NT2/D1 (cell line): ENCODE data around the gene CSRNP2.

Experiments used
- DNase-seq: peaks from one replicate; pipeline ENCODE4 v3.0.0-alpha.2; 2011; ENCODE audit warnings: low read depth, low spot score
- H3K27me3 ChIP-seq: 2 replicates; pipeline ENCODE4 v1.6.0; 2011; ENCODE audit warnings: mild to moderate bottlenecking; ENCODE audit not compliant: insufficient read length, insufficient read depth
- H3K36me3 ChIP-seq: 2 replicates; pipeline ENCODE4 v1.6.1; 2011; ENCODE audit warnings: mild to moderate bottlenecking, low read length, mixed read lengths; ENCODE audit not compliant: insufficient read depth, insufficient read length
- H3K4me1 ChIP-seq: 2 replicates; pipeline ENCODE4 v1.5.1; 2011; ENCODE audit not compliant: insufficient read depth, insufficient read length
- H3K4me3 ChIP-seq: 2 replicates; pipeline ENCODE4 v1.5.1; 2011; ENCODE audit warnings: low read depth; ENCODE audit not compliant: insufficient read length
- H3K9ac ChIP-seq: 2 replicates; pipeline ENCODE4 v1.6.0; 2011; ENCODE audit warnings: low read depth; ENCODE audit not compliant: insufficient read length
- H3K9me3 ChIP-seq: 2 replicates; pipeline ENCODE4 v1.5.1; 2011; ENCODE audit warnings: mild to moderate bottlenecking, low read length; ENCODE audit not compliant: insufficient read depth
- SUZ12 ChIP-seq: IDR thresholded peaks from 2 replicates; pipeline ENCODE4 v1.6.1; 2011; ENCODE audit not compliant: insufficient read length, insufficient read depth; ENCODE audit errors: extremely low read depth
- YY1 ChIP-seq: IDR thresholded peaks from 2 replicates; pipeline ENCODE4 v1.6.1; 2011; ENCODE audit not compliant: insufficient read length, insufficient read depth
- ZNF274 ChIP-seq: IDR thresholded peaks from 2 replicates; pipeline ENCODE4 v1.6.1; 2011; ENCODE audit warnings: mild to moderate bottlenecking, low read depth, low read length

Gene CSRNP2

DNA sequence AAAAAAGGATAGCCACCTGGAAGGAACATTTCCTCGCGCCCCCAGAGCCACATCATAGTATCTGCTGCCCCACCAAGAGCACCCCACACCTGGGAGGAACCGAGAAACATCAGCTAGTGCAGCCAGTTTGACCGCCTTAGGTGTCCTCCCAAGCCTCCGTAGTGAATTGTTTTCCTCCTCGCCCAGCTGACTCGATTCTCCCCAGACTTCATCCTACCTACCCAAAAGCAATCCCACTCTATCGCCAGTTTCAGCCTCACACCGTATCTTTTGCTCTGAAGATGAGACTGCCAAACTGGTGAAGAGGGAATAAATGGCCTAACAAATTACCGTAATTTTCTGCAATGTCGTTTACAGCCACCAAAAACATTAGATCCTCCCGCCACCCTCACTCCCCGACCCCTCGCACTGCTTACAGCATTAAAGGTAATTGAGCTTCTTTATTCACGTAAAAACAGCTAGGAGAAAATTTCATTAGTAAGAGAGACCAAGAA, 56.0 kb downstream of the CSRNP2 start:
- no peak overlapping the region for H3K9ac ChIP-seq
- TF ChIP-seq ZNF274 (no peak), SUZ12 (no peak), YY1 (no peak)
- peaks cover 4% of the 10 kb centered on the region for H3K36me3 ChIP-seq
- H3K4me1 ChIP-seq, result peaks cover 7% of the 10 kb centered on the region
- no peaks in the 10 kb centered on the region for H3K9me3 ChIP-seq
- H3K4me3 ChIP-seq, result no peak overlapping the region
- H3K27me3 ChIP-seq, result no peaks in the 10 kb centered on the region
- DNase-seq, result no peak

DNA sequence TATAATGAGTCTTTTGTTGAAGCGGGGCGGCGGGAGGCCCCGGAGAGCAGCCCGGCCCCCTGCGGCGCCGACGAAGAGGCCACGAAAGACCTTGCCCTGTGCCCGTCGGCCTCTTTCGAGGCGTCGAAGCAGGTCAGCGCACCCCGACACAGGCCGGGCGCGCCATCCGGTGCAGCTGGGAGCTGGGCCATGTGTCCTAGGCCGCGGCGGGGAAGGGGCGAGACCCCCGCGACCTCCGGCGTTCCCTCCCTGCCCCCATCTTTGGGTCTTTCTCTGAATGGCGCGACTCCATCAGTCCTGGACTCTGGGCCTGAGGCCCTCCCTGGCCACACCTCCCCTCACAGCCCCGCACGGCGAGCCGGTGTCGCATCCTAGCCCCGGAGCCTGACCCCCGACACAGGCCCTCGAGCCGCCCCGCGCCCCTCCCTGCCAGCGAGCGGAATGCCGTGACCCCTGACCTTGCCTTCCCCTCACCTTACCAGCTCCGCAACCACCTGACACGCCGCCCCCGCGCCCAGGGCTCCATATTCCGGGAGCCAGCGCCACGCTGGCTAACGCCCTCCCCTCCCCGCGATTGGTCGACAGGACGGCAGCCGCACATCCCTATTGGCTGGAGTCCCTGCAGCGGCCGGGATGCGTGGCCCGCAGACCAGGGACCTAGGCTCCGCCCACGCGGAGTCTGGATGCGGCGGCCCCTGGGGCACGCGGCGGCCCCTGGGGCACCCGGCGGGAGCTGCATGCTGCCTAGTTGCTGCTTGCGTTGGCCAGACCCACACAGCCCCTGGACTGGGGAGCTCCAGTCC, 57.4 kb downstream of the CSRNP2 start, which contains the start of gene SLC11A2:
SLC11A2 (minus strand) TSS at position 549 of the 803 bp plus-strand sequence. CDS start 15,656 bp downstream, outside the sequence.
- H3K4me1 ChIP-seq, result peaks cover 7% of the 10 kb centered on the region

GRCh38 chr12:51025338-51025835, 58.0 kb downstream of the CSRNP2 start:
- TF ChIP-seq ZNF274 (no peak), YY1 (no peak), SUZ12 (no peak)
- H3K36me3 ChIP-seq, result peaks cover 6% of the 10 kb centered on the region
- H3K27me3 ChIP-seq, result no peaks in the 10 kb centered on the region
- H3K4me1 ChIP-seq, result peaks cover 7% of the 10 kb centered on the region
- DNase-seq, result no peak
- H3K9ac ChIP-seq, result peak overlapping the region; percentile 94
- H3K9me3 ChIP-seq, result no peaks in the 10 kb centered on the region
- peak overlapping the region; percentile 79 for H3K4me3 ChIP-seq

More for the DNA sequence above, 57.4 kb downstream of the CSRNP2 start, which contains the start of gene SLC11A2:
- H3K36me3 ChIP-seq, result peaks cover 4% of the 10 kb centered on the region
- H3K9me3 ChIP-seq, result no peaks in the 10 kb centered on the region
- DNase-seq, result peak; percentile 94
- H3K9ac ChIP-seq, result peak within 1 kb of the TSS; percentile 94
- TF ChIP-seq SUZ12 (no peak), ZNF274 (no peak), YY1 (no peak)
- peak within 1 kb of the TSS; percentile 79 for H3K4me3 ChIP-seq
- no peaks in the 10 kb centered on the region for H3K27me3 ChIP-seq

- peaks cover 6% of the 10 kb centered on the region for H3K36me3 ChIP-seq
- peaks cover 4% of the 10 kb centered on the region for H3K4me1 ChIP-seq
- TF ChIP-seq YY1, result no peak
- no peak for TF ChIP-seq ZNF274
- TF ChIP-seq SUZ12, result no peak
- no peaks in the 10 kb centered on the region for H3K27me3 ChIP-seq
- peak overlapping the region; percentile 36 for H3K9ac ChIP-seq
- H3K4me3 ChIP-seq, result no peak overlapping the region
- no peak for DNase-seq
- H3K9me3 ChIP-seq, result no peaks in the 10 kb centered on the region
Measured at GRCh38 chr12:51023625-51024382, 59.6 kb downstream of the CSRNP2 start.

GRCh38 chr12:51021694-51022093, 61.7 kb downstream of the CSRNP2 start:
- no peak overlapping the region for H3K4me3 ChIP-seq
- H3K4me1 ChIP-seq, result no peaks in the 10 kb centered on the region
- H3K9ac ChIP-seq, result no peak overlapping the region
- no peak for TF ChIP-seq SUZ12
- no peak for TF ChIP-seq YY1
- TF ChIP-seq ZNF274, result no peak
- no peak for DNase-seq
- H3K27me3 ChIP-seq, result no peaks in the 10 kb centered on the region
- no peaks in the 10 kb centered on the region for H3K9me3 ChIP-seq
- H3K36me3 ChIP-seq, result peaks cover 6% of the 10 kb centered on the region

DNA sequence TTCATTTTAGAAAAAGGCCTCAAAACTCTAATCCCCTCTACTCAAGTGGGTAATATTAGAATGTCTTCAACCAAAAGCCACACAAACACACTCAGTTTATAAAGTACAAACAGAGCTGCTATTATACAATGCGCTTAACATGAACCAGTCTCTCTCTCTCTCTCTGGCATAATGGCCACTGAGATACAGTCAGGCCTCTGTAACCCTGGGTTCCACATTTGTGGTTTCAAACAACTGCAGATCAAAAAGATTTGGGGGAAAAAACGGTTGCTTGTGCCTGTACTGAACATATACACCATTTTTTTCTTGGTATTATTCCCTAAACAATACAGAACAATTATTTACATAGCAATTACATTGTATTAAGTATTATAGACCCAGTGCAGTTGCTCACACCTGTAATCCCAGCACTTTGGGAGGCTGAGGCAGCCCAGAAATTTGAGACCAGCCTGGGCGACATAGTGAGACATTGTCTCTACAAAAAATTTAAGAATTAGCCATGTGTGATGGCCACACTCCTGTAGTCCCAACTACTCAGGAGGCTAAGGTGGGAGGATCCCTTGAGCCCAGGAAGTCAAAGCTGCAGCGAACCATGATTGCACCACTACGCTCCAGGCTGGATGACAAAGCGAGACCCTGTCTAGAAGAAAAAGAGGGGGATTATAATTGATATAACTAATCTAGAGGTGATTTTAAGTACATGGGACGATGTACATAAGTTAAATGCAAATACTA, 62.8 kb downstream of the CSRNP2 start:
- no peak overlapping the region for H3K4me3 ChIP-seq
- H3K4me1 ChIP-seq, result no peaks in the 10 kb centered on the region
- DNase-seq, result no peak
- TF ChIP-seq YY1, result no peak
- TF ChIP-seq ZNF274, result no peak
- TF ChIP-seq SUZ12, result no peak
- no peaks in the 10 kb centered on the region for H3K27me3 ChIP-seq
- peaks cover 6% of the 10 kb centered on the region for H3K36me3 ChIP-seq
- no peaks in the 10 kb centered on the region for H3K9me3 ChIP-seq
- H3K9ac ChIP-seq, result no peak overlapping the region

GRCh38 chr12:51019927-51020326, 63.5 kb downstream of the CSRNP2 start:
- no peaks in the 10 kb centered on the region for H3K27me3 ChIP-seq
- no peaks in the 10 kb centered on the region for H3K4me1 ChIP-seq
- H3K4me3 ChIP-seq, result no peak overlapping the region
- H3K9ac ChIP-seq, result no peak overlapping the region
- peaks cover 6% of the 10 kb centered on the region for H3K36me3 ChIP-seq
- TF ChIP-seq ZNF274 (no peak), SUZ12 (no peak), YY1 (no peak)
- H3K9me3 ChIP-seq, result no peaks in the 10 kb centered on the region
- DNase-seq, result no peak
